HL-60 (cell line): ENCODE results near the gene COL23A1.

Experiments used
- POLR2AphosphoS5 ChIP-seq: IDR thresholded peaks from 2 replicates; pipeline ENCODE4 v1.6.1; 2012; ENCODE audit warnings: low read depth
- TF ChIP-seq, protein P1 (sequence below): IDR thresholded peaks from one replicate; pipeline ENCODE4 v1.5.1; 2011; ENCODE audit warnings: low read length, control low read depth, inconsistent platforms; ENCODE audit not compliant: insufficient read depth

DNA sequence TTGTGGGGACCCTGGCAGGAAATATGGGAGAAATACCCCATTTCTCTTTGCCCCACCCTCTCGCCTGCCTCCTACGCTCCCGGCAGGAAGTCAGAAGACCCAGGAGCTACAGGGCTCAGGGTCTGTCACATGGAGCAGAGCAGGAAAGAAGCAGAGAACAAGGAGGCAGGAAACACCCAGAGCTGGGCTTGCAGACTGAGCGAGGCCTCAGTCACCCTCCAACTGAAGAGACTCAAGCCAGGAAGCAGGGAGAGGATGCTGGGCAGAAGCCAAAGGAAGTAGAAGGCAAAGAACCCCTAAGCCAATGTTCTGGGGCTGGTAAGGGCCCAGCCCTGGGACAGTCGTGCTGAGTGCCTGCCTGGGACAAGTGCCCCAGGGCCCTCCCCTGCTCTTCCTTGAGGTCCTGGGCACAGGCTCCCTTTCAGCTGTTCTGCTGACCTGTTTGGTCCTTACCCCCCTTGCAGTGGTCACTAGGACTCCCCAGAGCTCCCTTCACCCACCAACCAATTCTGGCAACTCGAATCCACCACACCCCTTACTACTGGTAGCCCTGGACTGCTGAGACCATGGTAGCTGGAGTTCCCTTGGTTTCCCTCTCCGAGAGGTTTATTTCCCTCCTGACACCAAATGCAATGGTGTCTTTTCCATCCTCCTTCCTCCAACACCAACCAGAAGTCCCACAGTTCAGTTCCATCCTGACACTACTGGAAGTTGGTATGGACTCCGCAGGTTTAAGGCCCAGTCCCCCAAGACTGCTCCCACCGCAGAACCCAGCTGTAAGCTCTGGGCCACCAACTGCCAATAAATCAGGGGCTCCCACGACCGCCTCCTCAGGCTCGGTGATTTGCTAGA, 157.5 kb downstream of the COL23A1 start:
- TF ChIP-seq, protein P1, sequence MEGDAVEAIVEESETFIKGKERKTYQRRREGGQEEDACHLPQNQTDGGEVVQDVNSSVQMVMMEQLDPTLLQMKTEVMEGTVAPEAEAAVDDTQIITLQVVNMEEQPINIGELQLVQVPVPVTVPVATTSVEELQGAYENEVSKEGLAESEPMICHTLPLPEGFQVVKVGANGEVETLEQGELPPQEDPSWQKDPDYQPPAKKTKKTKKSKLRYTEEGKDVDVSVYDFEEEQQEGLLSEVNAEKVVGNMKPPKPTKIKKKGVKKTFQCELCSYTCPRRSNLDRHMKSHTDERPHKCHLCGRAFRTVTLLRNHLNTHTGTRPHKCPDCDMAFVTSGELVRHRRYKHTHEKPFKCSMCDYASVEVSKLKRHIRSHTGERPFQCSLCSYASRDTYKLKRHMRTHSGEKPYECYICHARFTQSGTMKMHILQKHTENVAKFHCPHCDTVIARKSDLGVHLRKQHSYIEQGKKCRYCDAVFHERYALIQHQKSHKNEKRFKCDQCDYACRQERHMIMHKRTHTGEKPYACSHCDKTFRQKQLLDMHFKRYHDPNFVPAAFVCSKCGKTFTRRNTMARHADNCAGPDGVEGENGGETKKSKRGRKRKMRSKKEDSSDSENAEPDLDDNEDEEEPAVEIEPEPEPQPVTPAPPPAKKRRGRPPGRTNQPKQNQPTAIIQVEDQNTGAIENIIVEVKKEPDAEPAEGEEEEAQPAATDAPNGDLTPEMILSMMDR: no peak
- no peak for TF ChIP-seq POLR2AphosphoS5
